GM18511 (cell line): Measurements from ENCODE around the gene CHMP1A.

Experiments
- ATAC-seq: cut with Tn5 transposase; IDR thresholded peaks from one replicate; pipeline ENCODE4 v1.9.1; 2021; ENCODE audit warnings: mild to moderate bottlenecking, moderate library complexity; ENCODE audit not compliant: unreplicated experiment

The CHMP1A gene

DNA sequence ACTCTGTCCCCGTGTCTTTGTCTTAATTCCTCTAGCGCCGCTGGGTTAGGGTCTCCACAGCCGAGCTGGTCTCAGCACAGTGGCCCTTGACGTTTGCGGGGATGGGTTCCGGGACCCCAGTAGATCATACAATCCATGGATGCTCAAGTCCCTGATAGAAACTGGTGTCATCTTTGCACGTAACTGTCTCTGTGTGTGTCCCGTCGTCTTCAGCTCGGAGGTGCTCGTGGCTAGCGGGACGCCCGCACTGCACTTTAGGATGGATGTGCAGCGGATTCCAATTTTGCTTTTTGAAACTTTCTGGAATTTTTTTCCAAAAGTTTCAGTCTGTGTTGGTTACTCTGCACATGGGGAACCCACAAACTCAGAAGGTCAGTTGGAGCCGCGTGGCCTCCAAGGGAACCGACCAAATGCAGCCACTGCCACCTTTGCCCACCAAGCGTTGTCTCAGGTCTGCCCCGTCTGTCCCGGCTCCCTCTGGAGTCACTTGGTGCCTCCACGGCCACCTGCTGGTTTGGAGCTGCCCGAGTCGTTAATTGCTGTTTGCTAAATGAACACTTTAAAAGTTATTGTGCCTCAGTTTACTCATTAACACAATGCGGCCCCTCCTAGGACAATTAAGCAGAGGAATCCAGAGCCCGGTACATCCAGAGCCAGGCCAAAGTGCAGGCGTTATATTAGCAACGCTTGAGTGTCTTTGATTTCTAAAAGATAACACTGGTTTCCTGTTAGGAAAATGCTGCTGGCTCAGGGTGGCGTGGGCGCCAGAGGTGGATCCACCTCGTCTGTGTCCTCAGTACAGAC, 49.4 kb downstream of the CHMP1A start:
- ATAC-seq, result no peak

DNA sequence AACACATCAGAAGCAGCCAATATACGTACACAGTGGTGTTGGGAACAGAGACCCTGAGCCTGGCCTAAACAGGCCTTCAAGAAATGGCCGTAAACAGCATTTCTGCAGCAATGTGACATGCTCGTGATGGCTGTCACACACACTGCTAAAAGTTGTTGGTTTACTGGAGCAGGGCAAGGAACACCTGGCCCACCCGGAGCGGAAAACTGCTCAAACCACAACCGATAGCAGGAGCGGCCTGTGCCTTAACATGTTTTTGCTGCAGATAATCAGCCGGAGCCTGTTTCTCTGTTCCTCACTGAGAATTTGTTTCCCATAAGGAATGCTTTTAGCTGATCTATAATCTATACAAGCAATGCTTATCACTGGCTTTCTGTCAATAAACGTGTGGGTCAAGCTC, 50.1 kb downstream of the CHMP1A start:
- ATAC-seq, result no peak

DNA sequence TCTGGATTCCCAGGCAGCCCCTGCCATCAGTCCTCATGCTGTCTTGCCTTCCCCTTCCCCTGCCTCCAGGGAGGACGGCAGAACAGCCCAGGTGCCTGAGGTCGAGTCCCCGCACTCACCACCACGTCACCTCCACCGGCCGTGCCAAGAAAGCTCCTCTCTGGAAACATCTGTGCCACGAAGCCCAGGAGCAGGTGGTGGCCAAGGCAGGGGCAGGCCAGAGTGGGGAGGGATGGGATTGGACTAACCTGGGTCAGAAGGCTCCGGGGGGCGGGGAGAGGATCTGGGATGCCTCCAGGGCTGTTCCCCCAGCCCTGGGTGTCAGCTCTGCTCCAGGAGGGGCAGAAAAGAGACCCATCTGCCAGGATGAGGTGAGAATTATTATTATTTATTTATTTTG, 51.5 kb downstream of the CHMP1A start:
- no peak for ATAC-seq

DNA sequence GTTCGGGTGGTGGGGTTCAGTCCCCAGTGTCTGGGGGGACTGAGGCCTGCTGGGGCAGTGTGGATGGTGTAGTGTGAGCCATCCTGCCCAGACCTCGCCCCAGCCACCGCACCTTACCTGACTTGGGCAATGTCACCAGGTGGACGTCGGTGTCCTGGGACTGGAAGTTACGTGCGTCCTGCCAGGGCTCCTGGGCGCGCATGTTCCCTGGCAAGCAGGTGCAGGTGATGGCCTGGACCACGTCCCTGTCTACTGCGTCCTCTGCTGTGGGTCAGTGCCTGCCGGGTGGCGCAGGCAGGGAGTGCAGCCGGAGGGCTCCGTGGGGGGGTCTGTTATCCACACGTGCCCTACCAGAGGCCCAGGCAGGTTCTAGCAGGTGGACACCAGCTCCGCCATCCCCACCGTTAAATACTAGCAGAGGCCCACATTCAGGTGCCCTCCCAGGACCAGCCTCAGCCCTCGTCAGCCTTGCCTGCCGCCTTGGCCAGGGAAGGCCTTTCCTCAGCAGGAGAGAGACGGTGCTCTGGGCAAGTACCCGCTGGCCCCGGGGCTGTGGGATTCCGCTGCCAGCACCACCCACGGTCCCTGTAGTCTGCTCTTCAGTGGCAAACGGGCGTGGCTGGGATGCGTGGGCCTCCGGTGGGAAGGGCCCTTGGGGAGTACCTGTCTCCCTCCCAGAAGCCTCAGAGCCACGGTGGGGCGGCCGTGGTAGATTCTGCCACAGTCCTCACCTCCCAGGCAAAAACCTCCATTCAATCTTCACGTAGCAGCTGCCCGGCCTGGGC, 52.1 kb downstream of the CHMP1A start:
- no peak for ATAC-seq

GRCh38 chr16:89604764-89605163, 52.7 kb downstream of the CHMP1A start:
- ATAC-seq, result no peak

DNA sequence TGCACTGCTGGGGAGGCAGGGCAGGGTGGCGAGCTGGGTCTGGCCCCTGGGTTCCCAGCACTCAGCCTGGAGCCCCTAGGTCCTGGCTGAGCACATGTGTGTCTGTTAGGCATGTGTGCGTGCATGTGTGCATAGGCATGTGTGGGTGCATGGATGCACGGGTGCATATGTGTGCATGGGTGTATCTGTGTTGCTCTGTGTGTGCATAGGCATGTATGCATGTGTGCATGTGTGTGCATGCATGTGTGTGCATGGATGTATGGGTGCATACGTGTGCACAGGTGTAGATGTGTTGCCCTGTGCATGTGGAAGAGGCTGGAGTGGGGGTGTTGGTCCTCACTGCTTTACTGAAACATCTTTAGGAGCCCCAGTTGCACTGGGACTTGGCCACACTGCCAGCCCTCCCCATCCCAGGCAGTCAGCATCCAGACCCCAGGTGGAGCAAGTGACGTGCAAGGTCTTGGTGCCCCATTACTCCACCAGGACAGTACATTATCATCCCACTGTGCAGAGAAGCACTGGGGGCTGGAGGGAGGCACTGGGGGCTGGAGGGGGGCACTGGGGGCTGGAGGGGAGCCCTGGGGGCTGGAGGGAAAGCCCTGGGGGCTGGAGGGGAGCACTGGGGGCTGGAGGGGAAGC, 54.4 kb downstream of the CHMP1A start:
- no peak for ATAC-seq

DNA sequence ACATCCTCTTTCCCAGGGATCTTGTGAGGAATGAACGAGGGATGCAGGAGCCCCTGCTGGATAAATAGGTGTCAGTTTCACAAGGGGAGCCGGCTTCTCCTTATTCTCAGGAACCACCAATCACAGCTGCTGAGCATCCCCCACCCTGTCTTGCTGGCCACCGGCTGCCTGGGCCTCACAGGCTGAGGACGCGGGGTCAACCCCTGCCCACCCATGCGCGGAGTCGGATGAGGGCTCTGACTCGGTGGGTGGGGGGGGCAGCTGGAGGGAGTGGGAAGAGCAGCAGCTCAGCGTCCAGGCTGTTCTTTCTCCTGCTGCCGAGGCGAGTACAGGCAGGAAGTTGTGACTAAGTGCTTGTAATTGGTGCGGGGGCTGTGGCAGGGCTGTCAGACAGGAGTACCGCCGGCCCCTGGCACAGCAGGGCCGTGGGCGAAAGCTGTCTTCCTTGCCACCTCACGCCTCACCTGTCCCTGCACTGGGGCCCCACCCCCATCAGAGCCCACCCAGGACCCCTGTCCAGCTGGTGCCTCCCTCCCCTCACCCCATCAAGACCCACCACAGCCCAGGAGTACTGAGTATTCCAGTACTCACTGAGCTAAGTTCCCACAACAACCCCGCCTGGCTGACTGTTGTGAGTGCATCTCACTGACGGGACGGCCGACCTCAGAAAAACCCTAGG, 55.1 kb downstream of the CHMP1A start:
- no peak for ATAC-seq

DNA sequence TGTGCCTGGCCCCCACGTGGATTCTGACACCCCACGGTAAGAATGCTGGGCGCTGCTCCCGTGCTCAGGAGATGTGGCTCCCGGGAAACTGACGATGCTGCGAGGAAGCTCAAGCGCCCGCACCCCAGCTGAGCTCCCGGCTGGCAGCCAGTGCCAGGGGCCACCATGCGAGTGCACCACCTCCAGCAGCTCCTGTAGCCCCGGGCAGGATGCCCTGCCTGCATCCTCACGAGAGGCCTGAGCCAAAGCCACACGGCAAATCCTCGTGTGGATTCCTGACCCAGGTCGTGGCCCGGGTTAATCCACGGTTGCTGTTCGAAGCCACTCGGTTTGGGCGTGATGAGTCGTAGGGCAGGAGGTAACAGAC, 55.6 kb downstream of the CHMP1A start:
- no peak for ATAC-seq

DNA sequence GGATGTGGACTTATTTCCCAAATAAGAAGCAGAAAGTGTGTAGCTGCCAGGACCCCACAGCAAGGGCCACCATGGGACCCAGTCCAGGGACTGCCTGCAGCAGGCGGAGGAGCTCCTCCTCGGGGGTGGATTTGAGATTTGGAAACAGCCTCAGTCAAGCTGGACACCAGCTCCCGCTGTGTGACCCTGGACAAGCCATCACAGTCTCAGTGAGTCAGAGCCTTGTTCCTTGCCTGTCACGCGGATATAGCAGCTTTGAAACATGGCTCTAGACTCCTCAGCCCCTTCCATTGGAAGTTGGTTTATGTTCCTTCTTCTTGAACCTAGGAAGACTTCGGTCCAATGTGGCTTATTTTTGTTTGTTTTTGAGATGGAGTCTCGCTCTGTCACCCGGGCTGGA, 56.6 kb downstream of the CHMP1A start:
- ATAC-seq, result no peak

DNA sequence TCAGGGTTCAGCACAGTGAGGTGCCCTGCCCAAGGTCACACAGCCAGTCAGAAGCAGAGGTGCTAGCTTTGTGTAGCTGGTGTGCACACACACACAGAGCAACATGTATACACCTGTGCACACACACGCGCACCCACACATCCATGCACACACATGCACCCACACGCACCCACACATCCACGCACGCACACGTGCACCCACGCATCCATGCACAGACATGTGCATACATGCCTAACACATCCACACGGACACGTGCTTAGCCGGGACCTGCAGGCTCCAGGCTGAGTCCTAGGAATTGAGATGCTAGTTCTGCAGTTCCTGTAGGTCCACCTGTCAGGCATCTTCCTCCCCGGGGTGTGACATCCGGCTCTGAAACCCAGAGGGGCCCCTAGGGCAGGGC, 57.1 kb downstream of the CHMP1A start:
- ATAC-seq, result no peak

DNA sequence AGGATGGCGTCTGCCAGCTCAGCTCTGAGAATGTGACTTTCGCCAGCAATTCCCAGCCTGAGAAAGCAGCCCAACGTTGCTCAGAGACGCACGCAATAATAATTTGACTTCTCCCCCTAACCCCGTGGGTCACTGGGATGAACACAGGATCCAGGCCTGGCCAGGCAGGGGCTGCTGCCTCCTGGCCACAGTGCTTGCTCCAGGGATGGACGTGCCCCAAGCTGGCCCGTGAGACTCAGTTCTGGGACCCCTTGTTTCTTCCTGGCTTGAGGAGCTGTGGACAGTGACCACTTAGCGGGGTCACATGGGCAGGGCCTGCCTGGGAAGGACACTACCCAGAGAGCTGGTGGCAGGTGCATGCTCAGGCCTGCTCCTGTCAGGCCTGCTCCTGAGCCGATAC, 57.6 kb downstream of the CHMP1A start:
- ATAC-seq, result no peak

DNA sequence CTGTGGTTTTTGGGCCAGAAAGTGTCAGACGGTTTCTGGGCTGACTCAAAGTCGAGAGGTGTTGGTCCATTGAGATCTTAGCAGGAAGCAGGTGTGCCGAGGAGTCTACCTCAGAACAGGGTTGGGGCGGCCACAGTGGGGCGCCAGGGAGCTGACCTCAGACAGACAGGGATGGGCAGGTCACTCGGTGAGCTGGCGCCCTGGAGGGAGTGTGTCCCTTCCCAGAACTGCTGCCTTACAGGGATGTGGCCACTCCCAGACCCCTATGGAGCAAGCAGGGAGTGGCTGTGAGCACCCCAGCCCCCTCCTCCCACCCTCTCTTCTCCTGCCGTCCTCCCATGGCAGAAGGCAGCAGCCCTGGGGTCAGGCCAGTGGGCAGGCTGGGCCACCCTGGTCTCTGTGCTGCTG, 58.1 kb downstream of the CHMP1A start:
- ATAC-seq, result no peak

- no peak for ATAC-seq
Observed at GRCh38 chr16:89598199-89598598, 59.3 kb downstream of the CHMP1A start.

DNA sequence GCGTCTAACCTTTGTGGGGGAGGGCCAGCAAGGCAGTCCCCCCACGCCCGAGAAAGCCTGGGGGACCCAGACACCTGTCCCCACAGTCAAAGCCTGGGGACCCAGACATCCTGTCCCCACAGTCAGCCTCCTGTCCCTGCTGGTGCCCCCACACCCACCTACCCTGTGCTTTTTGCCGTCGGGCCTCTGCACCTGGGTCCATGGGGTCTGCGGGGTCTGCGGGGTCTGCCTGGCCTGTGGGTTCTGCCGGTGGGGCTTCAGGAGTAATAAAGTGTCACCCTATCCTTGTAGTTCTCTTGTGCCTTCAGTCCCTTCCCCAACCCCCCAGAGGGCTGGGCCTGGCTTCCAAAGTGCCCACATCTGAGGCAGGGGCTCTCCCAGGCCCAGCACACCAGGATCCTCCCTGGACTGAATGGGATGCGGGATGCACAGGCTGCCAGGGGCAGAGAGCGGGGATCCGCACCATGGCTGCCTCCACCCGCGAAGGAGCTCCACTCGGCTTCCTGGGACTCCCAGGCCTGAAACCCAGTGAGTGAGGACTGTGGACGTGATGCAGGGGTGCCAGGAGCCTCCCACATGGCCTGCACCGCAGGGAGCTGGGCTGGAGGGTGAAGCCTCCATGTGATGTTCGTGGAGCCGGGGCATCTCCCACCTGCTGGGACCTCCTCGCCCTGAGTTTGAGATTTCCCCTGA, 60.4 kb downstream of the CHMP1A start:
- ATAC-seq, result no peak

DNA sequence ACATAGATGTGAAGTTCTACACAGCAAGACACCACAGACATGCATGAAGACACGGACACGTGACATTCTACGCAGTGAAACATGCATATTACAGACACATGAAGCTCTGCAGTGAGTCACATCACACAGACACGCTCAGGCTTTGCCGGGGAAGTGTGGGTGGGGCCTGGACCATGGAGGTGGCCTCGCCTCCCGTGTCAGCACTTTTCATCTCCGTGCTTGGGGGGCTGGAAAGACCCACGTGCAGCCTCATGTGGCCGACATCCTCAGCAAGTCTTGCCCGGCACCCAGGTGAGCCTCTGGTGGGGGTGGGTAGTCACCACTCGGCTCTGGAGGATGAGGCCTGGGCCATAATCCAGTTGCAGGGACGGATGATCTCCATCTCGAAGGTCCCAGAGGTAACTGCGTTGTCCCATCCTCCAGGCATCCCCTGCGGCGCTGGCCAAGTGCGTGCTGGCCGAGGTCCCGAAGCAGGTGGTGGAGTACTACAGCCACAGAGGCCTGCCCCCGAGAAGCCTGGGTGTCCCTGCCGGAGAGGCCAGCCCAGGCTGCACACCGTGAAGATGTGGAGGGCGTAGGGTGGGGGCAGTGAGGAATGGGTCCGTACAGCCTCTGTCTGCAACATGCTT, 61.3 kb downstream of the CHMP1A start:
- no peak for ATAC-seq

DNA sequence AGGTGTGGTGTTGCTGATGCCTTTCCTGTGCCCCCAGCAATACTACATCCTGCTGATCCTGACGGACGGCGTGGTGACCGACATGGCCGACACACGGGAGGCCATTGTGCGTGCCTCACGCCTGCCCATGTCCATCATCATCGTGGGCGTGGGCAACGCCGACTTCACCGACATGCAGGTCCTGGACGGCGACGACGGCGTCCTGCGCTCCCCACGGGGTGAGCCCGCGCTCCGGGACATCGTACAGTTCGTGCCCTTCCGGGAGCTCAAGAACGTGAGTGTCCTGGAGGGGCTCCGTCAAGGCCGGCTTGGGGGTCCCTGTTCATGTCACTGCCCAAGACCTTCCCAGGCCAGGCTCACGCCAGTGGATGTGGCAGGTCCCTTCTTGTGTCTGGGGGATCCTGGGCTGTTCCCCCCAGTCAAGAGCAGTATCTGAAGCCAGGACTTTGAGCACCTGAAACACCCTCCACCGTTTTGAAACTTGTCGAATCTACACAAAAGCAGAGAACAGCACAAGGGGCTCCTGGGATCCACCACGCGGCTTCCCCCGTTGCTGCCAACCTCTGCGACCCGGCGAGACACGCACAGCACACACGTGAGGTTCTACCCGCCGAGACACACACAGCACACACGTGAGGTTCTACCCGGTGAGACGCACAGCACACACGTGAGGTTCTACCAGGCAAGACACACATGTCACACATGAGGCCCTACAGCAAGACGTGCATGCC, 62.0 kb downstream of the CHMP1A start:
- ATAC-seq, result no peak
